ENCODE data around the gene PHLDB3.

The PHLDB3 gene

GRCh38 chr19:43541920-43542650 is 37.5 kb upstream of the PHLDB3 start:
- Histone ChIP-seq H3K9me3 (no peaks in the 10 kb centered on the region), H3K27ac (no peak overlapping the region), H3K4me3 (ENCODE audit: low read depth in 1 of 2, low read length in 1 of 2) (no peak overlapping the region), H3K4me1 (ENCODE audit: control insufficient read depth in 1 of 2, insufficient read depth in 1 of 2, low read depth in 1 of 2, low read length in 1 of 2) (no peaks in the 10 kb centered on the region), H3K36me3 (peaks cover 96% of the 10 kb centered on the region), H3K27me3 (no peaks in the 10 kb centered on the region)
- TF ChIP-seq CTCF (IDR thresholded peaks at IDR 0.05): no peak

GRCh38 chr19:43540381-43540780 is 35.8 kb upstream of the PHLDB3 start:
- Histone ChIP-seq H3K36me3 (peaks cover 80% of the 10 kb centered on the region), H3K9me3 (no peaks in the 10 kb centered on the region), H3K4me3 (ENCODE audit: low read depth in 1 of 2, low read length in 1 of 2) (no peak overlapping the region), H3K27ac (no peak overlapping the region), H3K27me3 (no peaks in the 10 kb centered on the region), H3K4me1 (ENCODE audit: control insufficient read depth in 1 of 2, insufficient read depth in 1 of 2, low read depth in 1 of 2, low read length in 1 of 2) (no peaks in the 10 kb centered on the region)
- TF ChIP-seq CTCF (IDR thresholded peaks at IDR 0.05): no peak

GRCh38 chr19:43538922-43539321 is 34.4 kb upstream of the PHLDB3 start:
- TF ChIP-seq CTCF (IDR thresholded peaks at IDR 0.05): no peak
- no peak overlapping the region for H3K27ac ChIP-seq
- H3K4me3 ChIP-seq (ENCODE audit: low read depth in 1 of 2, low read length in 1 of 2): no peak overlapping the region
- H3K36me3 ChIP-seq: peaks cover 66% of the 10 kb centered on the region
- H3K27me3 ChIP-seq: no peaks in the 10 kb centered on the region
- peaks cover under 1 to 4% of the 10 kb centered on the region in 2 experiments for H3K4me1 ChIP-seq (ENCODE audit: control insufficient read depth in 1 of 2, insufficient read depth in 1 of 2, low read depth in 1 of 2, low read length in 1 of 2)
- H3K9me3 ChIP-seq: no peaks in the 10 kb centered on the region

- Histone ChIP-seq H3K36me3 (peaks cover 28% of the 10 kb centered on the region), H3K27ac (peak overlapping the region; percentile 77), H3K4me3 (ENCODE audit: low read depth in 1 of 2, low read length in 1 of 2) (no peak overlapping the region), H3K27me3 (no peaks in the 10 kb centered on the region), H3K4me1 (ENCODE audit: control insufficient read depth in 1 of 2, insufficient read depth in 1 of 2, low read depth in 1 of 2, low read length in 1 of 2) (peaks cover 18 to 21% of the 10 kb centered on the region in 2 experiments), H3K9me3 (no peaks in the 10 kb centered on the region)
- TF ChIP-seq CTCF (IDR thresholded peaks at IDR 0.05): no peak
Observed at GRCh38 chr19:43534816-43535761, 30.5 kb upstream of the PHLDB3 start.

GRCh38 chr19:43534305-43534815 is 29.8 kb upstream of the PHLDB3 start:
- H3K36me3 ChIP-seq: peaks cover 22% of the 10 kb centered on the region
- H3K4me3 ChIP-seq (ENCODE audit: low read depth in 1 of 2, low read length in 1 of 2): peak overlapping the region; percentile 82 to 83
- H3K27ac ChIP-seq: peak overlapping the region; percentile 77
- peaks cover 18 to 21% of the 10 kb centered on the region in 2 experiments for H3K4me1 ChIP-seq (ENCODE audit: control insufficient read depth in 1 of 2, insufficient read depth in 1 of 2, low read depth in 1 of 2, low read length in 1 of 2)
- no peak for TF ChIP-seq CTCF (IDR thresholded peaks at IDR 0.05)
- no peaks in the 10 kb centered on the region for H3K9me3 ChIP-seq
- H3K27me3 ChIP-seq: no peaks in the 10 kb centered on the region
